PC-3 (cell line): ENCODE measurements around the gene TUBA3C. TPM values are rescaled to one million over a fixed set of nuclear protein-coding genes. Genes with fewer than 3 reads are reported as not detected.

Experiments
- ATAC-seq: fragments of 200-7000 bp; cut with Tn5 transposase; 2 replicates; pipeline ENCODE4 v1.9.1; 2020; ENCODE audit warnings: mild to moderate bottlenecking, moderate library complexity
- BruUV-seq: library from RNA; stranded (reverse); fragments of 400-500 nt; replicated peaks from 2 replicates; lab custom pipeline; 2021; lab: Mats Ljungman, UMichigan
- CTCF ChIA-PET: fragments of 300-600 bp; sonication (Branson Sonifier 250); formaldehyde crosslinking; loops from one replicate; lab custom pipeline; 2022; ENCODE audit warnings: antibody characterized with exemption; lab: Charles Lee
- POLR2A ChIA-PET: fragments of 300-600 bp; sonication (Branson Sonifier 250); formaldehyde crosslinking; loops from one replicate; lab custom pipeline; 2022; ENCODE audit warnings: antibody characterized with exemption; ENCODE audit not compliant: unreplicated experiment; lab: Charles Lee
- DNase-seq: peaks from one replicate; pipeline ENCODE4 v3.0.0-alpha.2; 2015
- H2AFZ ChIP-seq: fragments of 300-600 bp; sonication (generic); 2 replicates; pipeline ENCODE4 v1.6.0; 2016; ENCODE audit warnings: antibody characterized with exemption, low read length
- H3F3A ChIP-seq: fragments of 300-600 bp; sonication (generic); one replicate; pipeline ENCODE4 v1.6.0; 2017; ENCODE audit warnings: antibody characterized with exemption, low read length, control low read depth, mild to moderate bottlenecking; ENCODE audit not compliant: unreplicated experiment
- H3K27ac ChIP-seq: fragments of 300-600 bp; sonication (generic); 2 replicates; pipeline ENCODE4 v1.5.1; 2016; ENCODE audit warnings: mild to moderate bottlenecking, low read length
- H3K27me3 ChIP-seq: fragments of 300-600 bp; sonication (generic); 2 replicates; pipeline ENCODE4 v1.6.1; 2016; ENCODE audit warnings: low read length, mixed read lengths
- H3K36me3 ChIP-seq: fragments of 300-600 bp; sonication (generic); 2 replicates; pipeline ENCODE4 v1.6.1; 2016; ENCODE audit warnings: low read depth, mixed run types, low read length, mixed read lengths
- H3K4me1 ChIP-seq: fragments of 300-600 bp; sonication (generic); 2 replicates; pipeline ENCODE4 v1.5.1; 2016; ENCODE audit warnings: low read length; ENCODE audit not compliant: insufficient read depth
- H3K4me2 ChIP-seq: fragments of 300-600 bp; sonication (generic); 2 replicates; pipeline ENCODE4 v1.6.0; 2016; ENCODE audit warnings: low read length
- H3K4me3 ChIP-seq: fragments of 300-600 bp; sonication (generic); 2 replicates; pipeline ENCODE4 v1.5.1; 2016; ENCODE audit warnings: mild to moderate bottlenecking, low read length, mixed read lengths
- H3K79me2 ChIP-seq: fragments of 300-600 bp; sonication (generic); 2 replicates; pipeline ENCODE4 v1.6.1; 2017; ENCODE audit warnings: low read length, mixed read lengths
- H3K9ac ChIP-seq: fragments of 300-600 bp; sonication (generic); 2 replicates; pipeline ENCODE4 v1.6.0; 2016; ENCODE audit warnings: mild to moderate bottlenecking, low read length
- H3K9me2 ChIP-seq: fragments of 300-600 bp; sonication (generic); replicated peaks from 2 replicates; pipeline ENCODE4 v1.6.1; 2016; ENCODE audit warnings: mixed run types, low read length, mixed read lengths
- H3K9me3 ChIP-seq: fragments of 300-600 bp; sonication (generic); 2 replicates; pipeline ENCODE4 v1.6.1; 2016; ENCODE audit warnings: low read length, mixed read lengths
- H4K20me1 ChIP-seq: fragments of 300-600 bp; sonication (generic); 2 replicates; pipeline ENCODE4 v1.6.1; 2016; ENCODE audit warnings: low read length, mixed read lengths
- EZH2 ChIP-seq: fragments of 300-600 bp; sonication (generic); IDR thresholded peaks from one replicate; pipeline ENCODE4 v1.6.1; 2017; ENCODE audit warnings: antibody characterized with exemption, mild to moderate bottlenecking, low read length; ENCODE audit not compliant: unreplicated experiment
- EZH2phosphoT487 ChIP-seq: fragments of 300-600 bp; sonication (generic); IDR thresholded peaks from 2 replicates; pipeline ENCODE4 v1.6.1; 2018; ENCODE audit warnings: mild to moderate bottlenecking, antibody characterized with exemption, low read length, borderline replicate concordance
- intact Hi-C: fragments of 100-400 bp; cut with micrococcal nuclease; formaldehyde crosslinking; loops from 2 replicates; pipeline ENCODE4 v1.9.0; 2023
- total RNA-seq: library from RNA; depleted of rRNA; stranded (reverse); fragments of >200 nt; gene quantifications from 2 replicates; pipeline ENCODE4 v1.2.3, GENCODE V29; 2014
- TF ChIP-seq, protein P1 (sequence below): fragments of 300-600 bp; sonication (generic); conservative IDR thresholded peaks from 2 replicates; pipeline ENCODE4 v1.5.1; 2017; ENCODE audit warnings: antibody characterized with exemption, low read depth, mild to moderate bottlenecking, low read length

Gene TUBA3C
- total RNA-seq, 1 experiment from 2014 or later, result not detected

GRCh38 chr13:19158526-19159174 lies 23.0 kb downstream of the TUBA3C start:
- Histone ChIP-seq H3F3A (no peaks in the 10 kb centered on the region), H3K79me2 (no peaks in the 10 kb centered on the region), H3K27me3 (no peaks in the 10 kb centered on the region), H4K20me1 (no peaks in the 10 kb centered on the region), H3K4me3 (no peak overlapping the region), H3K4me2 (no peak overlapping the region), H3K27ac (no peak overlapping the region), H3K9ac (no peak overlapping the region), H3K9me2 (no peaks in the 10 kb centered on the region), H2AFZ (no peak overlapping the region), H3K36me3 (no peaks in the 10 kb centered on the region), H3K4me1 (no peaks in the 10 kb centered on the region), H3K9me3 (0 out of 2 replicates have a peak, but pooled peaks cover 8% of the 10 kb centered on the region)
- ChIA-PET CTCF (no interaction called here), POLR2A (no interaction called here)
- DNase-seq (no peak), ATAC-seq (no peak)
- no TSS peak for BruUV-seq
- TF ChIP-seq EZH2phosphoT487, result no peak
- TF ChIP-seq, protein P1, sequence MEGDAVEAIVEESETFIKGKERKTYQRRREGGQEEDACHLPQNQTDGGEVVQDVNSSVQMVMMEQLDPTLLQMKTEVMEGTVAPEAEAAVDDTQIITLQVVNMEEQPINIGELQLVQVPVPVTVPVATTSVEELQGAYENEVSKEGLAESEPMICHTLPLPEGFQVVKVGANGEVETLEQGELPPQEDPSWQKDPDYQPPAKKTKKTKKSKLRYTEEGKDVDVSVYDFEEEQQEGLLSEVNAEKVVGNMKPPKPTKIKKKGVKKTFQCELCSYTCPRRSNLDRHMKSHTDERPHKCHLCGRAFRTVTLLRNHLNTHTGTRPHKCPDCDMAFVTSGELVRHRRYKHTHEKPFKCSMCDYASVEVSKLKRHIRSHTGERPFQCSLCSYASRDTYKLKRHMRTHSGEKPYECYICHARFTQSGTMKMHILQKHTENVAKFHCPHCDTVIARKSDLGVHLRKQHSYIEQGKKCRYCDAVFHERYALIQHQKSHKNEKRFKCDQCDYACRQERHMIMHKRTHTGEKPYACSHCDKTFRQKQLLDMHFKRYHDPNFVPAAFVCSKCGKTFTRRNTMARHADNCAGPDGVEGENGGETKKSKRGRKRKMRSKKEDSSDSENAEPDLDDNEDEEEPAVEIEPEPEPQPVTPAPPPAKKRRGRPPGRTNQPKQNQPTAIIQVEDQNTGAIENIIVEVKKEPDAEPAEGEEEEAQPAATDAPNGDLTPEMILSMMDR, result no peak
- no peak for TF ChIP-seq EZH2
- intact Hi-C loops, result no loop called here

DNA sequence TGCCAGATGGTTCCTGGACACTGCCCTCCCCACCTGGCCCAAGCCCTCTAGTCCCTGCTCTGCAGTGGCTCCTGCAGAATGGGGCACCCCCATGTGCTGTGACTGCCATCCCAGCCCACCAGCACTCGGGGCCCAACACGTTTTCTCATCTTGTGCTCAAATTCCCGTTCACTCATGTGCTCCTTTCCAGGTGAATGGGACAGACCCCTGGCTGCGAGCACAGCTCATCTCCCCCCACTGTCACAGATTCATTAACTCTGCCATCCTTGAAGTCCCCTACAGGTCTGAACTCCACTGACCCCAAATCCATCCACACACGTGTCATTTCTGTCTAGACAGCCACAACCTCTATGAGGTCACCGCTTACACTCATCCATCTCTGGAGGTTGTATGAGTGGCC lies 23.6 kb downstream of the TUBA3C start:
- intact Hi-C loops, result no loop called here
- Histone ChIP-seq H3F3A (no peaks in the 10 kb centered on the region), H3K79me2 (no peaks in the 10 kb centered on the region), H3K36me3 (no peaks in the 10 kb centered on the region), H3K4me3 (no peak overlapping the region), H3K27me3 (no peaks in the 10 kb centered on the region), H3K9me2 (no peaks in the 10 kb centered on the region), H3K9me3 (0 out of 2 replicates have a peak, but pooled peaks cover 8% of the 10 kb centered on the region), H3K27ac (no peak overlapping the region), H3K9ac (no peak overlapping the region), H3K4me2 (no peak overlapping the region), H2AFZ (no peak overlapping the region), H4K20me1 (no peaks in the 10 kb centered on the region), H3K4me1 (no peaks in the 10 kb centered on the region)
- TF ChIP-seq EZH2phosphoT487 (no peak), EZH2 (no peak)
- TF ChIP-seq, protein P1, result no peak
- POLR2A ChIA-PET, result no interaction called here
- no TSS peak for BruUV-seq
- ATAC-seq (no peak), DNase-seq (no peak)
- CTCF ChIA-PET, result no interaction called here

DNA sequence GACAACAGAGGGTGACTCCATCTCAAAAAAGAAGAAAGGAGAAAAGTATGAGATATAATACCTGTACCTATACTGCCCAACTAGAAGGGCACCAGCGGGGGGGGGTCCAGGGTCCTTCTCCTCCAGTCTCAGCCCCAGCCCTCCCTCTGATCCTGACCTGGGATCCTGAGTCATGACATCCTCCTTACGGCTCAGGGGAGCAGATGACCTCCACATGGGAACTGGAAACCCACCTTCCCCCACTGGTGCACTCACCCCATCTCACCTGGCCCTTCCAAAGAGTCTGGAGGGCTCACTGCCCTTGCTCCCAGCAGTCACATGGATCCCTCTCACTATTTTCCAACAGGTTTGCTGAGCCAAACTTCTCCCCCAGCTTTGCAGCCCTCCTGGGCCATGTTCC lies 24.2 kb downstream of the TUBA3C start:
- Histone ChIP-seq H3F3A (no peaks in the 10 kb centered on the region), H3K4me1 (no peaks in the 10 kb centered on the region)
- POLR2A ChIA-PET, result no interaction called here

More for the DNA sequence above, 24.2 kb downstream of the TUBA3C start:
- Histone ChIP-seq H4K20me1 (no peaks in the 10 kb centered on the region), H3K27me3 (no peaks in the 10 kb centered on the region), H3K4me2 (no peak overlapping the region), H3K9ac (no peak overlapping the region), H3K36me3 (no peaks in the 10 kb centered on the region), H2AFZ (no peak overlapping the region), H3K79me2 (no peaks in the 10 kb centered on the region), H3K4me3 (no peak overlapping the region), H3K9me3 (0 out of 2 replicates have a peak, but pooled peaks cover 8% of the 10 kb centered on the region), H3K9me2 (no peaks in the 10 kb centered on the region), H3K27ac (no peak overlapping the region)
- BruUV-seq, result no TSS peak
- TF ChIP-seq, protein P1, result no peak
- TF ChIP-seq EZH2 (no peak), EZH2phosphoT487 (no peak)
- ATAC-seq, result no peak
- CTCF ChIA-PET, result no interaction called here
- intact Hi-C loops, result no loop called here
- no peak for DNase-seq
